CD14-positive monocyte (primary cell): ENCODE results near the gene TSPAN5. TPM values are rescaled to one million over a fixed set of nuclear protein-coding genes. Genes with fewer than 3 reads are reported as not detected.

Experiments used
- DNase-seq, 3 donors: peaks; one replicate each; pipeline ENCODE4 v3.0.0-alpha.2; 2011 to 2022
- H2AFZ ChIP-seq: 2 replicates; pipeline ENCODE4 v1.6.0; 2012; ENCODE audit warnings: mild to moderate bottlenecking, low read depth, low read length, inconsistent platforms; ENCODE audit not compliant: insufficient read depth, poor library complexity, severe bottlenecking
- H3K27ac ChIP-seq, 2 donors: 1 replicate in 1 of 2; 2 replicates in 1 of 2; pipeline ENCODE4 v1.5.1; 2012 to 2013; ENCODE audit warnings: low read length in 2 of 2, control low read depth in 1 of 2, inconsistent platforms in 1 of 2, low read depth in 1 of 2, mild to moderate bottlenecking in 1 of 2
- H3K27me3 ChIP-seq, 2 donors: one replicate each; pipeline versions ENCODE4 v1.6.0 to v1.6.1; 2011 to 2013; ENCODE audit warnings: low read length in 2 of 2; ENCODE audit not compliant: control insufficient read depth in 2 of 2, insufficient read depth in 2 of 2
- H3K36me3 ChIP-seq, 2 donors: replicated peaks in 1 of 2; 1 replicate in 1 of 2; 2 replicates in 1 of 2; pipeline versions ENCODE4 v1.5.1 to v1.6.1; 2012 to 2013; ENCODE audit warnings: low read length in 2 of 2, control low read depth in 1 of 2, inconsistent platforms in 1 of 2, mild to moderate bottlenecking in 1 of 2; ENCODE audit not compliant: insufficient read depth in 2 of 2, control insufficient read depth in 1 of 2
- H3K4me1 ChIP-seq, 2 donors: 1 replicate in 1 of 2; 2 replicates in 1 of 2; pipeline versions ENCODE4 v1.5.1 to v1.6.1; 2012 to 2013; ENCODE audit warnings: low read length in 2 of 2, control low read depth in 1 of 2, inconsistent platforms in 1 of 2, mild to moderate bottlenecking in 1 of 2, moderate library complexity in 1 of 2; ENCODE audit not compliant: insufficient read depth in 2 of 2, control insufficient read depth in 1 of 2
- H3K4me2 ChIP-seq: replicated peaks from 2 replicates; pipeline ENCODE3; 2012; ENCODE audit warnings: low read length, moderate library complexity, mild to moderate bottlenecking; ENCODE audit not compliant: poor library complexity, severe bottlenecking; ENCODE audit errors: extremely low read depth
- H3K4me3 ChIP-seq, 3 experiments: fragments of 200-600 bp in 1 of 3; sonication (generic) in 1 of 3; replicated peaks in 1 of 3; 1 replicate in 2 of 3; 2 replicates in 1 of 3; pipeline ENCODE4 v1.5.1; 2011 to 2013; ENCODE audit warnings: low read length in 3 of 3, mild to moderate bottlenecking in 3 of 3, control low read depth in 2 of 3, low read depth in 2 of 3, inconsistent platforms in 1 of 3, moderate library complexity in 1 of 3
- H3K79me2 ChIP-seq: 2 replicates; pipeline ENCODE4 v1.6.0; 2012; ENCODE audit warnings: mild to moderate bottlenecking, control low read depth, inconsistent platforms, low read length, moderate library complexity; ENCODE audit not compliant: insufficient read depth
- H3K9ac ChIP-seq: 2 replicates; pipeline ENCODE4 v1.6.0; 2017; ENCODE audit warnings: low read length, mild to moderate bottlenecking; ENCODE audit not compliant: insufficient read depth, poor library complexity, severe bottlenecking
- H3K9me3 ChIP-seq, 2 donors: replicated peaks in 1 of 2; 1 replicate in 1 of 2; 2 replicates in 1 of 2; pipeline versions ENCODE4 v1.5.1 to v1.6.1; 2012 to 2013; ENCODE audit warnings: low read length in 2 of 2, control low read depth in 1 of 2; ENCODE audit not compliant: control insufficient read depth in 1 of 2, insufficient read depth in 1 of 2
- H4K20me1 ChIP-seq: 2 replicates; pipeline ENCODE4 v1.6.0; 2012; ENCODE audit warnings: mild to moderate bottlenecking, low read length, control low read depth, moderate library complexity; ENCODE audit not compliant: insufficient read depth
- H3K27ac Mint-ChIP-seq, 7 donors: one replicate each; pipeline ENCODE4 v1.8.0; 2020; ENCODE audit warnings: mild to moderate bottlenecking in 7 of 7, mixed read lengths in 7 of 7, moderate library complexity in 6 of 7, inconsistent platforms in 2 of 7
- H3K27me3 Mint-ChIP-seq, 3 donors: one replicate each; pipeline ENCODE4 v1.8.0; 2021 to 2022; ENCODE audit warnings: low read depth in 3 of 3, mild to moderate bottlenecking in 3 of 3, mixed read lengths in 3 of 3, moderate library complexity in 3 of 3, inconsistent platforms in 1 of 3
- H3K36me3 Mint-ChIP-seq, 2 donors: one replicate each; pipeline ENCODE4 v1.8.0; 2020; ENCODE audit warnings: mixed read lengths in 2 of 2, inconsistent platforms in 1 of 2, mild to moderate bottlenecking in 1 of 2
- H3K4me1 Mint-ChIP-seq: one replicate; pipeline ENCODE4 v1.8.0; 2020; ENCODE audit warnings: mild to moderate bottlenecking, mixed read lengths
- H3K4me3 Mint-ChIP-seq, 2 donors: one replicate each; pipeline ENCODE4 v1.8.0; 2020; ENCODE audit warnings: mild to moderate bottlenecking in 2 of 2, mixed read lengths in 2 of 2, moderate library complexity in 1 of 2
- H3K9me3 Mint-ChIP-seq, 7 donors: one replicate each; pipeline ENCODE4 v1.8.0; 2020 to 2022; ENCODE audit warnings: mixed read lengths in 7 of 7, mild to moderate bottlenecking in 6 of 7, moderate library complexity in 6 of 7, inconsistent platforms in 2 of 7
- CTCF ChIP-seq: fragments of 200-600 bp; IDR thresholded peaks from one replicate; pipeline ENCODE4 v1.8.0; 2022; ENCODE audit warnings: antibody characterized with exemption, mild to moderate bottlenecking
- WGBS: methylation state at CpG from one replicate; pipeline ENCODE4 v1.1.5; 2013; ENCODE audit warnings: missing lambda C conversion rate; ENCODE audit not compliant: insufficient coverage; 5-methylcytosine and 5-hydroxymethylcytosine counted together
- intact Hi-C, 2 donors: fragments of 100-400 bp; cut with micrococcal nuclease; formaldehyde crosslinking; loops; one replicate each; pipeline versions ENCODE4 v1.15.0 to v1.15.1; 2023
- polyA plus RNA-seq, 3 donors: library from polyadenylated mRNA; depleted of rRNA in 1 of 3; unstranded in 2 of 3; stranded (reverse) in 1 of 3; fragments of 300-500 nt in 2 of 3; fragments of >200 nt in 1 of 3; fragmentation: Illumina TruSeq in 2 of 3; gene quantifications; 1 replicate in 2 of 3; 2 replicates in 1 of 3; pipeline ENCODE4 v1.2.3, GENCODE V29; 2012 to 2021

Gene TSPAN5
- polyA plus RNA-seq, 3 donors: 0.09 to 1.1 (median 0.13) TPM

- no peak overlapping the region for H3K4me3 ChIP-seq
- H3K27me3 ChIP-seq: no peaks in the 10 kb centered on the region
- no peak overlapping the region for H3K27ac ChIP-seq
- no CpG with 5 or more reads among the region's 3 CpGs for WGBS
- peaks cover 8 to 12% of the 10 kb centered on the region in 2 donors for H3K9me3 ChIP-seq
- H3K4me1 ChIP-seq: no peaks in the 10 kb centered on the region
- Mint-ChIP-seq H3K9me3 (peaks cover 6 to 22% (median 15%) of the 10 kb centered on the region in 7 donors), H3K27ac (no peak overlapping the region), H3K4me1 (no peaks in the 10 kb centered on the region), H3K4me3 (no peak overlapping the region), H3K27me3 (no peaks in the 10 kb centered on the region), H3K36me3 (no peaks in the 10 kb centered on the region)
- DNase-seq: no peak
- intact Hi-C loops: no loop called here
- H3K36me3 ChIP-seq: no peaks in the 10 kb centered on the region
- no peaks in the 10 kb centered on the region for H4K20me1 ChIP-seq
- no peak overlapping the region for H3K9ac ChIP-seq
- no peaks in the 10 kb centered on the region for H3K79me2 ChIP-seq
- H2AFZ ChIP-seq: no peak overlapping the region
- H3K4me2 ChIP-seq: no peak overlapping the region
- no peak for TF ChIP-seq CTCF
Measured at GRCh38 chr4:98601708-98602107, 56.7 kb downstream of the TSPAN5 start.

DNA sequence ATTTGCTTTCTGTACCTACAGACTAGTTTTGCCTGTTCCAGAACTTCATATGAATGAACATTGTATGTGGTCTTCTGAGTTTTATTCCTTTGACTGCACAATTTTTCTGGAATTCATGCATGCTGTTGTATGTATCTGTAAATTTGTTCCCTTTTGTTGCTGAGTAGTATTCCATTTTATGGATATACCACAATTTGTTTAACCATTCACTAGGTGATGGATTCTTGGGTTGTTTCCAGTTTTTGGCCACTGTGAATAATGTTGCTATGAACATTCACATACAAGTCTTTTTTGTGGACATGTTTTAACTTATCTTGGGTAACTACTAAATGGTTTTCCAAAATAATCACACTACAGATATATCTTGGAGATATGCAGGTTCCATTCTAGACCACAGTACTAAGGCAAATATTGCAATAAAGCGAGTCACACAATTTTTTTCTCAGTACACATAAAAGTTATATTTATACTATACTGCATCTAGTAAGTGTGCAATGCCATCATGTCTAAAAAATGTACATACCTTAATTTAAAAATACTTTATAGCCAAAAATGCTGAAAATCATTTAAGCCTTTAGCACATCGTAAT, 58.7 kb downstream of the TSPAN5 start:
- no peaks in the 10 kb centered on the region for H3K4me1 ChIP-seq
- no peak overlapping the region for H3K4me3 Mint-ChIP-seq
- no CpG with 5 or more reads among the region's 2 CpGs for WGBS

More for the DNA sequence above, 58.7 kb downstream of the TSPAN5 start:
- Mint-ChIP-seq H3K4me1 (no peaks in the 10 kb centered on the region), H3K27ac (no peak overlapping the region), H3K27me3 (no peaks in the 10 kb centered on the region), H3K9me3 (peaks cover 6 to 17% (median 15%) of the 10 kb centered on the region in 7 donors), H3K36me3 (no peaks in the 10 kb centered on the region)
- H3K9me3 ChIP-seq: peaks cover 8 to 12% of the 10 kb centered on the region in 2 donors
- no peaks in the 10 kb centered on the region for H4K20me1 ChIP-seq
- no peaks in the 10 kb centered on the region for H3K79me2 ChIP-seq
- no peak for DNase-seq
- H3K27ac ChIP-seq: no peak overlapping the region
- no peak overlapping the region for H2AFZ ChIP-seq
- H3K9ac ChIP-seq: no peak overlapping the region
- TF ChIP-seq CTCF: no peak
- H3K4me3 ChIP-seq: no peak overlapping the region
- H3K36me3 ChIP-seq: no peaks in the 10 kb centered on the region
- no peaks in the 10 kb centered on the region for H3K27me3 ChIP-seq
- intact Hi-C loops: no loop called here
- no peak overlapping the region for H3K4me2 ChIP-seq
